HG03565 (cell line): ENCODE results near the gene MYO18B.
"Not testable (repeated sequence)": the region's sequence is repeated elsewhere in the genome, so short reads cannot be mapped to it uniquely, and the experiment has no call there.

Source experiments
- ATAC-seq: cut with Tn5 transposase; IDR thresholded peaks from one replicate; pipeline ENCODE4 v1.9.1; 2021; ENCODE audit warnings: mild to moderate bottlenecking, moderate library complexity; ENCODE audit not compliant: unreplicated experiment

The MYO18B gene, protein sequence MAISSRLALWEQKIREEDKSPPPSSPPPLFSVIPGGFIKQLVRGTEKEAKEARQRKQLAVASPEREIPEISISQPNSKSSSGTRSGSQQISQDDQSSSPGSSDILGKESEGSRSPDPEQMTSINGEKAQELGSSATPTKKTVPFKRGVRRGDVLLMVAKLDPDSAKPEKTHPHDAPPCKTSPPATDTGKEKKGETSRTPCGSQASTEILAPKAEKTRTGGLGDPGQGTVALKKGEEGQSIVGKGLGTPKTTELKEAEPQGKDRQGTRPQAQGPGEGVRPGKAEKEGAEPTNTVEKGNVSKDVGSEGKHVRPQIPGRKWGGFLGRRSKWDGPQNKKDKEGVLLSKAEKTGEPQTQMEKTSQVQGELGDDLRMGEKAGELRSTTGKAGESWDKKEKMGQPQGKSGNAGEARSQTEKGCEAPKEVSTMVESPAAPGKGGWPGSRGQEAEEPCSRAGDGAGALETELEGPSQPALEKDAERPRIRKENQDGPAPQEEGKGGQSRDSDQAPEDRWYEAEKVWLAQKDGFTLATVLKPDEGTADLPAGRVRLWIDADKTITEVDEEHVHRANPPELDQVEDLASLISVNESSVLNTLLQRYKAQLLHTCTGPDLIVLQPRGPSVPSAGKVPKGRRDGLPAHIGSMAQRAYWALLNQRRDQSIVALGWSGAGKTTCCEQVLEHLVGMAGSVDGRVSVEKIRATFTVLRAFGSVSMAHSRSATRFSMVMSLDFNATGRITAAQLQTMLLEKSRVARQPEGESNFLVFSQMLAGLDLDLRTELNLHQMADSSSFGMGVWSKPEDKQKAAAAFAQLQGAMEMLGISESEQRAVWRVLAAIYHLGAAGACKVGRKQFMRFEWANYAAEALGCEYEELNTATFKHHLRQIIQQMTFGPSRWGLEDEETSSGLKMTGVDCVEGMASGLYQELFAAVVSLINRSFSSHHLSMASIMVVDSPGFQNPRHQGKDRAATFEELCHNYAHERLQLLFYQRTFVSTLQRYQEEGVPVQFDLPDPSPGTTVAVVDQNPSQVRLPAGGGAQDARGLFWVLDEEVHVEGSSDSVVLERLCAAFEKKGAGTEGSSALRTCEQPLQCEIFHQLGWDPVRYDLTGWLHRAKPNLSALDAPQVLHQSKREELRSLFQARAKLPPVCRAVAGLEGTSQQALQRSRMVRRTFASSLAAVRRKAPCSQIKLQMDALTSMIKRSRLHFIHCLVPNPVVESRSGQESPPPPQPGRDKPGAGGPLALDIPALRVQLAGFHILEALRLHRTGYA (N-terminal part only)

DNA sequence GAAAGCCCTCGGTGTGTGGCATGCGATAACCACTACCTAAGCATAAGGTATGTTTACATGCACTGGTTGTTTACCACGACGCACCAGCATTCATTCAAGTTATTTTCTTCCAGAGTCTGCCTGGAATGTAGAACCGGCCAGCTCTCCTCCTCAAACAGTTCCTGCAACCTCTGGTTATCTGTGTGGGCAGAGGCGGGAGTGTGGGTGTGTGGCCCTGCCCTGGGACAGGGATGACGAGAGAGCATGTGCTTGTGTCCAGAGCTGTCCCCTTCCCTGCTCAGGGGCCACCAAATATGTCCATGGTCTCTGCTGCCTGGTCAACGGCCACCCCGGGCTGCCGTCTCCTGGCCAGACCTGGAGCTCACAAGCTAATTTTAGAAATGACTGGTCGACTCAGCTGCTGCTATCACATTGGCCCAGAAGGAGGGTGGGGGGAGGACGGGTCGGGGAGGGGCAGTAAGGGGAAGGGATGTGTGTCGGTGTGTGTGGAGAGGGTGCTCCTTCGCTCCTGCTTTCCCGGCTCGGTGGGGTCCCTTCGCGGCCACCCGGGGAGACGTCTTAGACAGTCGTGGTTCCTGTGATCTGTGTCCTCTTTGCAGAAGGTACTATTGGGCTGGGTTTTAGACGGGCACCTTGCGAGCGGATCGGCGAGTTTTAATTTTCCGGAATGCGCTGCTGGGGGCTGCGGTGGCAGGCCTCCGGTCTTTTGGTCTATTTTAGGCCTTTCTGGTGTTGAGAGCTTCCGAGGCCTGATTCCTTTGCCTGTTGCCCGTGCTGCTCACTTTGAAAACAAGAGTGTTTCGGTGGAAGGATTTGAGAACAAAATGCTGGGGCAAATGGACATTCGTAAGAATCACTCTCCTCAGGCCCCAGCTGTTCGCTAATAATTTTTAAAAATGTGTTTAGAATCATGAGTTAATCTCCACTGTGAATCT is at the start of gene MYO18B:
TSS of gene MYO18B (plus strand) at position 497 of the 935 bp plus-strand sequence. CDS start 18,905 bp downstream, outside the sequence.
- ATAC-seq: no peak

DNA sequence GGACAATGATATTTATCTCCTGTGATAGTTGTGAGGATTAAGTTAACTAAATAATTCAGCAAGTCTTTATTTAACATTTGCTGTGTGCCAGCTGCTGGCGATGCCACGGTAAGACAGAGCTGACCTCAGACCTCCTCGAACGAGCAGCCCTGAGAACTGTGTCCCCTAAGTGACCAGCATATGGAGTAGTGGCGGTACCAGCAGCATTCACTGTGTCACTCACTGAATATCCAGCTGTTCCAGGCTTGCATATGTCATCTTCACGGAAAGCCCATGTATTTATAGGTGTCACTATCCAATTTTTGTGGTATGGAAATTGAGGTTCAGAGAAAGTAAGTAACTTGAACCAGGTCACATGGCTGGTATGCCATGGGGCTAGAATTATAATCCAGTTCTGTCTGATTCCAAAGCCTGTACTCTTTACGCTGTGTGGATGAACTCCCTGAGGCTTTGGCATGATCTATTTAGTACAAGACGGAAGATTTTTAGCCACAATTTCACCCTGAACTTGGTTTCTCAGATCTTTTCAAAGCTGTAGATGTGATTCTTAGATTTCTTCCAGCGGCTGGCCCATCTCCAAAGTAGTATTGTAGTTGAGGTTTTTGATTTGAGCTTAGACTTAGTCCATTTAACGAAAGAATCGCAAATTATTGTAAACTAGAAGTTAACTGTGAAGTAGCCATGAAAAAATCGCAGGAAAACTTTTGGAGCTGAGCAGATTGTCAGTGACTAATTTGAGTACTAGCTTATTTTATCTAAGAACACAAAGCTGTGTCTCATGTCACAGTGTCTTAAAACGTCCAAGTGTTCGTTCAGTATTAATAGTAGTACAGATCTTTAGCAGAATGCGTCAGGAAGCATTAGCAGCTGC is 49.4 kb upstream of the MYO18B start:
- ATAC-seq: no peak

- ATAC-seq: no peak
These were observed 48.8 kb upstream of the MYO18B start for GRCh38 chr22:25693268-25693565.

- ATAC-seq: no peak
These were observed 47.6 kb upstream of the MYO18B start for GRCh38 chr22:25694196-25694907.

DNA sequence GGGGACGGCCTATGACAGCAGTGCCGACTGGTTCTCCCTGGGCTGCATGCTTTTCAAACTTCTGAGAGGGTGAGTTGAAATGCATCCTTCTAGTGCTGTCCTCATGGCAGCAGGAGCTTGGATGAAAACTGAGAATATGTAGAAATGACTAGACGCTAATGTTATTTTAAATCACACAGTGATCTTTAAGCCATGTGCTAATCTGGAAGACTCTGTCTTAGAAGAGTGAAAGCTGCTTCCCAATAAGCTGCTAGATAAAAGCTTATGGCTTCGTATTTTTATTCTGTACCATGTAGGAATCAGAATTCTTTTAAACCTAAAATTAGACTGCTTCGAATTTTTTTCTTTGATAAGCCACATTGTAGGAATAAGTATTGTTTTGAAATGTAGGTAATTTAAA is 46.8 kb upstream of the MYO18B start:
- ATAC-seq: no peak

- ATAC-seq: no peak
These were observed 45.2 kb upstream of the MYO18B start for GRCh38 chr22:25696763-25697162.

- ATAC-seq: no peak
These were observed 44.8 kb upstream of the MYO18B start for GRCh38 chr22:25697181-25697664.

DNA sequence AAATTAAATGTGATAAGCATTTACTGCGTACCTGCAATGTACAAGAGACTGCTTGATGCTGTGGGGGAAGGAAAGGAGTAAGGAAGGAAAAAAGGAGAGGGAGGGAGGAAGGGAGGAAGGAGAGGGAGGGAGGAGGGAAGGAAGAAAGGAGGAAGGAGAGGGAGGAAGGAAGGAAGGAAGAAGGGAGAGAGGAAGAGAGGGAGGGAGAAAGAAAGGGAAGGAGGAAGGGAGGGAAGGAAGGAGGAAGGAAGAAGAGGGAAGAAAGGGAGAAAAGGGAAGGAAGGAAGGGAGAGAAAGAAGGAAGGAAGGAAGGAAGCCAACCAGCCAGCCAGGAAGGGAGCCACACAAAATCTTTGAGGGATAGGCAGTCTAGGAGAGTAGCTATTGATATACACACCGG is 44.0 kb upstream of the MYO18B start:
- no peak for ATAC-seq

DNA sequence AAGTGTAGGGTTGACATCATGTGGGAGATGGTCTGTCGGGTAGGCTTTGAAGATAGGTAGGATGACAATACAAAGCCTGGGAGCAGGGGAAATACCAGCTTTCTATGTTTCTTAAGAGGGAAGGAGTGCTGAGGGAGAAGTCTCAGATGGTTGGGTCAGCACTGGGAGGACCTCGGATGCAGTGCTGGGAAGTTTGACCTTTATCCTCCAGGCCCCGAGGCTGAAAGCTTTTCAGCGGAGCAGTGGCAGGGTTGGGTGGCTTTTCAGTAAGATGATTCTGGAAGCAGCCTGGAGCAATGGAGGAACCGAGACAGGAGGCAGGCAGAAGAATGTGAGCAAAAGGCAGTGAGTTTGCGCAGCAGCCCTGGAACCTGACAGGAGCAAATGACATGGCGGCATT is 43.5 kb upstream of the MYO18B start:
- ATAC-seq: no peak

DNA sequence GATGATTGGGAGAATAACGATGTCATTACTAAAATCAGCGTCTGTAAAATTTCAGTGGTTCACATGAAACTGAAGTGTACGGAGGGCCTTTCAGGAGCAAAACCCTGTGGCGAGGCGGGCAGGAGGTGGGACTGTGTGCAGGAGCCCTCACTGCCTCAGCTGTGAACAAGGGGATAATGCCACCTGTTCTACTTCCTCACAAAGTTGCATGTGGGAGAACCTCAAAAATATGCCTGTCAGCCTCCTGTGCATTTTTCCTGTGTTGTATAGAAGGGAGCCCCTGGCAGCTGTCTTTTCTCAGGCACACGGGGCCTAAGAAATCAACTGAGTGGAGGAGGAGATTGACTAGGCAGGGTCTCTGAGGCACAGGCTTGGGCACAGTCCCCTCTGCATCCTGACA is 43.0 kb upstream of the MYO18B start:
- ATAC-seq: no peak

DNA sequence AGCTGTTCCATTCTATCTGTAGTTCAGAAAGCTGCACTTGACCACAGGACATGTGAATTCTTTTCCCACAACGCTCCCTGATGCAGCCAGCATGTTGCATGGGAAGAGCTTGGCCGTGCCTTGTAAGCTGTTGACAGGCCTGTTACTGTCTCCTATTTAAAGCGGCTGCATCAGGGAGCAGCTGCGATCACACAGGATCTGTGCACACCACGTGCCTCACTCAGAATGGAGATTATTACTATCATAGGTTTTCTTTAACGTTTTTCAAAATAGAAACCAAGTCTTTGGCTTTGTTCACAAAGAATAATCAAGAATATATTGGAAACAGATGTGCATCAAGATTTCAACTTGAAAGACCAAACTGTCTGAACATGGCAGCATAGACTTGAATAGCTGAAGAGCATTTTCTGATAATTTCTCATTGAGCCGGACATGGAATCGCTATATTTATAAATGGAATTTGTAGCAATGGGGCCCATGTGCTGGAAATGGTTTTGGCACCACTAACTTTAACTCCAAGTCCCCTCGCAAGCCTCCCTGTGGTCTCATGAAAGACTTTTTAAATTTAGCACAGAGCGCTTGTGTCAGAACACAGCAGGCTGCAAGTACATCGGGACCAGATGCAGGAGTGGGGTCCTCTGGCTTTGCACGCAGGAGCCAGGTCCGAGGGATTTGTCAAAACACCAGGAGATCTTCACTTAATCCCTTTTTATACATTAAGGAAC is 40.8 kb upstream of the MYO18B start:
- no peak for ATAC-seq

GRCh38 chr22:25702040-25702439 is 39.9 kb upstream of the MYO18B start:
- no peak for ATAC-seq

GRCh38 chr22:25702571-25703167 is 39.3 kb upstream of the MYO18B start:
- no peak for ATAC-seq

DNA sequence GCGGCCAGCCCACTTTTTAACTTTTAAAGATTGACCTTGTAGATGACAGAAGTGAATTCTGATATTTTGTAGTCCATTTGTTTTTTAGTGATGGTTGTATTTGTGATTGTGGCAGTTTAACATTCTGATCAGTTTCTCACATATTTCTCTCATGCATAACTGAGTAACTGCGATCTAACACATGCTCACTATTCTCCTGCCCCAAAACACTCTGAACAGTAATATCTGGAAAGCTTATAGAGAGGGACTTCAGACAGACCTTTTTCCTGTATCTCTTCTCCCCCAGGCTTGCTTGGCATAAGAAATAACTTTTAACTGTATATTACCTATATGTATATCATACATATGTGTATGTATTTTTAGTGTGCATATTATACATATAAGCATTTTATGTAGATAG is 37.3 kb upstream of the MYO18B start:
- ATAC-seq: no peak

DNA sequence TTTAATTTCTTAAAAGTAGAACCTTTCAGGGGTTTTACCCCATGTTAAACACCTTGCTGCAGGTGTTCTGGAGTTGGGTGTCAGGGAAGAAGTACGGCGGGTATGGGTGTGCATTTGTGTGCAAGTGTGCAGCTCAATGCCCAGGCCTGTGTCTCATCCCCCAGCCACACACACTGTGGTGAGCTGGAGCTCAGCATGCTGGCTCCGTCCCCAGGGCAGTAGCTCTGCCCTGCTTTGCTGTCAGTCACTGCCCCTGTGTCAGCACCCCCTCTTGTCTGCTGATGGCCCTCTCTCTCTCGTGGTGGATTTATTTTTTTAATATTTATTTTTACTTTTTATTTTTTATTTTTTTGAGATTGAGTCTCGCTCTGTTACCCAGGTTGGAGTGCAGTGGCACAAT is 35.8 kb upstream of the MYO18B start:
- ATAC-seq: no peak

- not testable (repeated sequence) for ATAC-seq
These were observed 33.6 kb upstream of the MYO18B start for GRCh38 chr22:25708430-25708829.

GRCh38 chr22:25709758-25710157 is 32.2 kb upstream of the MYO18B start:
- no peak for ATAC-seq
